ENCODE measurements around the gene TMPRSS15.

DNA sequence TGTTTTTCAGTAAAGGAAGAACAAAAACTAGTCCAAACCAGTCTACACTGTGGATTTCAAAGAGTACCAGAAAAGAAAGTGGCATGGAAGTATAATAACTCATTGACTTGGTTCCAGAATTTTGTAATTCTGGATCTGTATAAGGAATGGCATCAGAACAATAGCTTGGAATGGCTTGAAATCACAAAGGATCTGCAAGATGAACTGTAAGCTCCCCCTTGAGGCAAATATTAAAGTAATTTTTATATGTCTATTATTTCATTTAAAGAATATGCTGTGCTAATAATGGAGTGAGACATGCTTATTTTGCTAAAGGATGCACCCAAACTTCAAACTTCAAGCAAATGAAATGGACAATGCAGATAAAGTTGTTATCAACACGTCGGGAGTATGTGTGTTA is 137.6 kb downstream of the TMPRSS15 start:
- TF ChIP-seq YY1 (IDR thresholded peaks at IDR 0.05) (no peak), HNF4G (IDR thresholded peaks at IDR 0.05) (no peak), RAD21 (IDR thresholded peaks at IDR 0.05) (peak in 1 of 2 donors; percentile 33), GABPA (IDR thresholded peaks at IDR 0.05 in 1 of 2, conservative IDR thresholded peaks at IDR 0.05 in 1 of 2) (no peak), TAF1 (conservative IDR thresholded peaks at IDR 0.05) (no peak), EGR1 (IDR thresholded peaks at IDR 0.05; ENCODE audit: low read depth in 2 of 2) (no peak)
- TF ChIP-seq, protein P1, sequence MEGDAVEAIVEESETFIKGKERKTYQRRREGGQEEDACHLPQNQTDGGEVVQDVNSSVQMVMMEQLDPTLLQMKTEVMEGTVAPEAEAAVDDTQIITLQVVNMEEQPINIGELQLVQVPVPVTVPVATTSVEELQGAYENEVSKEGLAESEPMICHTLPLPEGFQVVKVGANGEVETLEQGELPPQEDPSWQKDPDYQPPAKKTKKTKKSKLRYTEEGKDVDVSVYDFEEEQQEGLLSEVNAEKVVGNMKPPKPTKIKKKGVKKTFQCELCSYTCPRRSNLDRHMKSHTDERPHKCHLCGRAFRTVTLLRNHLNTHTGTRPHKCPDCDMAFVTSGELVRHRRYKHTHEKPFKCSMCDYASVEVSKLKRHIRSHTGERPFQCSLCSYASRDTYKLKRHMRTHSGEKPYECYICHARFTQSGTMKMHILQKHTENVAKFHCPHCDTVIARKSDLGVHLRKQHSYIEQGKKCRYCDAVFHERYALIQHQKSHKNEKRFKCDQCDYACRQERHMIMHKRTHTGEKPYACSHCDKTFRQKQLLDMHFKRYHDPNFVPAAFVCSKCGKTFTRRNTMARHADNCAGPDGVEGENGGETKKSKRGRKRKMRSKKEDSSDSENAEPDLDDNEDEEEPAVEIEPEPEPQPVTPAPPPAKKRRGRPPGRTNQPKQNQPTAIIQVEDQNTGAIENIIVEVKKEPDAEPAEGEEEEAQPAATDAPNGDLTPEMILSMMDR (IDR thresholded peaks at IDR 0.05; ENCODE audit: low read depth, low read length, missing input control): no peak
- TF ChIP-seq, protein P2, sequence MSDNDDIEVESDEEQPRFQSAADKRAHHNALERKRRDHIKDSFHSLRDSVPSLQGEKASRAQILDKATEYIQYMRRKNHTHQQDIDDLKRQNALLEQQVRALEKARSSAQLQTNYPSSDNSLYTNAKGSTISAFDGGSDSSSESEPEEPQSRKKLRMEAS (IDR thresholded peaks at IDR 0.05): no peak
- TF ChIP-seq, protein P3, sequence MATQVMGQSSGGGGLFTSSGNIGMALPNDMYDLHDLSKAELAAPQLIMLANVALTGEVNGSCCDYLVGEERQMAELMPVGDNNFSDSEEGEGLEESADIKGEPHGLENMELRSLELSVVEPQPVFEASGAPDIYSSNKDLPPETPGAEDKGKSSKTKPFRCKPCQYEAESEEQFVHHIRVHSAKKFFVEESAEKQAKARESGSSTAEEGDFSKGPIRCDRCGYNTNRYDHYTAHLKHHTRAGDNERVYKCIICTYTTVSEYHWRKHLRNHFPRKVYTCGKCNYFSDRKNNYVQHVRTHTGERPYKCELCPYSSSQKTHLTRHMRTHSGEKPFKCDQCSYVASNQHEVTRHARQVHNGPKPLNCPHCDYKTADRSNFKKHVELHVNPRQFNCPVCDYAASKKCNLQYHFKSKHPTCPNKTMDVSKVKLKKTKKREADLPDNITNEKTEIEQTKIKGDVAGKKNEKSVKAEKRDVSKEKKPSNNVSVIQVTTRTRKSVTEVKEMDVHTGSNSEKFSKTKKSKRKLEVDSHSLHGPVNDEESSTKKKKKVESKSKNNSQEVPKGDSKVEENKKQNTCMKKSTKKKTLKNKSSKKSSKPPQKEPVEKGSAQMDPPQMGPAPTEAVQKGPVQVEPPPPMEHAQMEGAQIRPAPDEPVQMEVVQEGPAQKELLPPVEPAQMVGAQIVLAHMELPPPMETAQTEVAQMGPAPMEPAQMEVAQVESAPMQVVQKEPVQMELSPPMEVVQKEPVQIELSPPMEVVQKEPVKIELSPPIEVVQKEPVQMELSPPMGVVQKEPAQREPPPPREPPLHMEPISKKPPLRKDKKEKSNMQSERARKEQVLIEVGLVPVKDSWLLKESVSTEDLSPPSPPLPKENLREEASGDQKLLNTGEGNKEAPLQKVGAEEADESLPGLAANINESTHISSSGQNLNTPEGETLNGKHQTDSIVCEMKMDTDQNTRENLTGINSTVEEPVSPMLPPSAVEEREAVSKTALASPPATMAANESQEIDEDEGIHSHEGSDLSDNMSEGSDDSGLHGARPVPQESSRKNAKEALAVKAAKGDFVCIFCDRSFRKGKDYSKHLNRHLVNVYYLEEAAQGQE (IDR thresholded peaks at IDR 0.05): no peak
- TF ChIP-seq, protein P4, sequence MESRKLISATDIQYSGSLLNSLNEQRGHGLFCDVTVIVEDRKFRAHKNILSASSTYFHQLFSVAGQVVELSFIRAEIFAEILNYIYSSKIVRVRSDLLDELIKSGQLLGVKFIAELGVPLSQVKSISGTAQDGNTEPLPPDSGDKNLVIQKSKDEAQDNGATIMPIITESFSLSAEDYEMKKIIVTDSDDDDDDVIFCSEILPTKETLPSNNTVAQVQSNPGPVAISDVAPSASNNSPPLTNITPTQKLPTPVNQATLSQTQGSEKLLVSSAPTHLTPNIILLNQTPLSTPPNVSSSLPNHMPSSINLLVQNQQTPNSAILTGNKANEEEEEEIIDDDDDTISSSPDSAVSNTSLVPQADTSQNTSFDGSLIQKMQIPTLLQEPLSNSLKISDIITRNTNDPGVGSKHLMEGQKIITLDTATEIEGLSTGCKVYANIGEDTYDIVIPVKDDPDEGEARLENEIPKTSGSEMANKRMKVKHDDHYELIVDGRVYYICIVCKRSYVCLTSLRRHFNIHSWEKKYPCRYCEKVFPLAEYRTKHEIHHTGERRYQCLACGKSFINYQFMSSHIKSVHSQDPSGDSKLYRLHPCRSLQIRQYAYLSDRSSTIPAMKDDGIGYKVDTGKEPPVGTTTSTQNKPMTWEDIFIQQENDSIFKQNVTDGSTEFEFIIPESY (IDR thresholded peaks at IDR 0.05): no peak
